NCI-H1092 (cell line): Measurements from ENCODE around the gene DYRK2.
"Not testable (repeated sequence)": the region's sequence is repeated elsewhere in the genome, so short reads cannot be mapped to it uniquely, and the experiment has no call there.

Source experiments
- DNase-seq: peaks from one replicate; lab custom pipeline; 2025; lab: John Stamatoyannopoulos, UW

The DYRK2 gene

DNA sequence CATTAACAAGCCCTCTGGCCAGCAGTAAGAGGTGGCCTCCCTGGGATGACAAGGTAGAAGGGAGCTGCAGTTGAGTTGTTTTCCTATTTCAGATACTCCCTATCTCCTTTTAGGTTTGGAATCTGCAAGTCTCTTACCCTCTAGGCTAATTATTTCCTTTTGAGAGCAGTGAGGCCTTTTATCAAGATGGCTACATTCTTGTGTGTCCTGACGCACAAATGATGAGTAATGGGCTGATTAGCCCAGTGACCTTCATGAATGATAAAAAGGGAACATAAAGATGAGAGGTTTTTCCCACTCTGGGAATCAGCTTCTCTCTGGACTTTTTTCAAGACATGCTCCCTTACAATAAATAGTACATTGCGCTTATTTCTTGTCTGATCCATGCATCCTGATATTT lies 22.9 kb downstream of the DYRK2 start:
- DNase-seq: no peak

DNA sequence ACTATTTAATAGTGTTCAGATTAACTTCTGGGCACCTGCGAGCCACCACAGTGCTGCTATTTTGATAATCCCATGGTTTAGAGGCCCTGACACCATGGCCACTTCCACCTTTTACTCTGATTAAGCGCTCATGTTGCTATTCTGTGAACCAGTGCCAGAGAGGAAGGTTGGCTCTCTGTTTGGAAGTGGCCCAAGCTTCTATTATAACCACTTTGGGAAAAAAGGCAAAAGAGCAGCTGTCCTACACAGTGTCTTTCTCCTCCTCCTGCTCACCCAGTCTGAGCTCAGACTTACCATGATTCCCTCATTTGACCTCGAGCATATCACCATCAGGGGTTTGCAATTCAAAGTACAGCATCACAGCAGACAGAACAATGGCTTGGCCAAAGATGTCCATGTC lies 23.3 kb downstream of the DYRK2 start:
- DNase-seq: no peak

DNA sequence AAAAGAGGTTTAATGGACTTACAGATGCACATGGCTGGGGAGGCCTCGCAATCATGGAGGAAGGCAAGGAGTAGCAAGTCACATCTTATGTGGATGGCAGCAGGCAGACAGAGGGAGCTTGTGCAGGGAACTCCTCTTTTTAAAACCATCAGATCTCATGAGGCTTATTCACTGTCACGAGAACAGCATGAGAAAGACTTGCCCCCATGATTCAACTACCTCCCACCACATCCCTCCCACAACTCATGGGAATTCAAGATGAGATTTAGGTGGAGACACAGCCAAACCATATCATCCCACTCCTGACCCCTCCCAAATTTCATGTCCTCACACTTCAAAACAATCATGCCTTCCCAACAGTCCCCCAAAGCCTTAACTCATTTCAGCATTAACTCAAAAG lies 24.0 kb downstream of the DYRK2 start:
- DNase-seq: not testable (repeated sequence)

DNA sequence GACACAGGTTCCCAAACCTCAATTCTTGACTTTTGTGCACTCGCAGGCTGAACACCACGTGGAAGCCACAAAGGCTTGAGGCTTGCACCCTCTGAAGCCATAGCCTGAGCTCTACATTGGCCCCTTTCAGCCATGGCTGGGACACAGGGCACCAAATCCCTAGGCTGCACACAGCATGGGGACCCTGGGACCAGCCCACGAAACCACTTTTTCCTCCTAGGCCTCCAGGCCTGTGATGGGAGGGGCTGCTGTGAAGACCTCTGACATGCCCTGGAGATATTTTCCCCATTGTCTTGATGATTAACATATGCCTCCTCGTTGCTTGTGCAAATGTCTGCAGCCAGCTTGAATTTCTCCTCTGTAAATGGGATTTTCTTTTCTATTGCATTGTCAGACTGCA lies 25.0 kb downstream of the DYRK2 start:
- DNase-seq: not testable (repeated sequence)

DNA sequence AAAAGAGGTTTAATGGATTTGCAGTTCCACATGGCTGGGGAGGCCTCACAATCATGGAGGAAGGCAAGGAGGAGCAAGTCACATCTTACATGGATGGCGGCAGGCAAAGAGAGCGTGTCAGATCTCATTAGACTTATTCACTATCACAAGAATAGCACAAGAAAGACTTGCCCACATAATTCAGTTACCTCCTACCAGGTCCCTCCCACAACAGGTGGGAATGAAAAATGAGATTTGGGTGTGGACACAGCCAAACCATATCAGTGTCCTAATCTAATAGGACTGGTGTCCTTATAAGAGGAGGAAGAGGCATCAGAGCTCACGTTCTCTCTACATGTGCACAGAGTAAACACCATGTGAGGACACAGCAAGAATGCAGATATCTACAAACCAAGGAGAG lies 25.9 kb downstream of the DYRK2 start:
- no peak for DNase-seq

DNA sequence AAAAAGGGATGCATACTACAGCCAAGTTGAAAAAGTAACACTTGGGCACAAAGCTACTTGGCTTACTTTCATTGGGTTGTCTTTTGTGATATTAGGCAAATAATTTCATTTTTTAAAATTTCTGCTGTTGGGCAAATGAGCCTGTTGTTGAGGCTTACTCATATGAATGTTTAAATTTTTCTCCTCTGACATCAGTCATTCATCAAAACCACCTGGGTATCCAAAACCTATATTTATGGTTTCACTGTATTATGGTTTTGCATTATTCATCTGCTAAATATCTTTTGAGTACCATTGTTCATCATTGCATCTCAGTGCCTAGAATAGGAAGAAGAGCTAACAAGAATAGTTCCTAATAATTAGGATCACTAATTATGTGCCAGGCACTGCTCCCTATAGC lies 28.1 kb downstream of the DYRK2 start:
- no peak for DNase-seq

DNA sequence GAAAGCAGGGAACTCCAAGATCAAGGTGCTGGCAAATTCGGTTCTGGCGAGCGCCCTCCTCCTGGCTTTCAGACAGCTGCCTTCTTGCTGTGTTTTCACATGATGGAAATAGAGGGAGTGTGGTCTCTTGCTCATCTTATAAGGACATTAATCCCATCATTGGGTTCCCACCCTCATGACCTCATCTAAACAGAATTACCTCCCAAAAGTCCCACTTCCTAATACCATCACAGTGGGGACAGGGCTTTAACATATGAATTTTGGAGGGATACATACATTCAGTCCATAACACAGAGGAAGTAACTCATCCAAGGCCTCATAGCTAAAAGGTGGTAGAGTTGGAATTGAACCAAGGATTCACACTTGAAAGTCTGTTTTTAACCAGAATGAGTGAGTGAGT lies 28.6 kb downstream of the DYRK2 start:
- DNase-seq: no peak

DNA sequence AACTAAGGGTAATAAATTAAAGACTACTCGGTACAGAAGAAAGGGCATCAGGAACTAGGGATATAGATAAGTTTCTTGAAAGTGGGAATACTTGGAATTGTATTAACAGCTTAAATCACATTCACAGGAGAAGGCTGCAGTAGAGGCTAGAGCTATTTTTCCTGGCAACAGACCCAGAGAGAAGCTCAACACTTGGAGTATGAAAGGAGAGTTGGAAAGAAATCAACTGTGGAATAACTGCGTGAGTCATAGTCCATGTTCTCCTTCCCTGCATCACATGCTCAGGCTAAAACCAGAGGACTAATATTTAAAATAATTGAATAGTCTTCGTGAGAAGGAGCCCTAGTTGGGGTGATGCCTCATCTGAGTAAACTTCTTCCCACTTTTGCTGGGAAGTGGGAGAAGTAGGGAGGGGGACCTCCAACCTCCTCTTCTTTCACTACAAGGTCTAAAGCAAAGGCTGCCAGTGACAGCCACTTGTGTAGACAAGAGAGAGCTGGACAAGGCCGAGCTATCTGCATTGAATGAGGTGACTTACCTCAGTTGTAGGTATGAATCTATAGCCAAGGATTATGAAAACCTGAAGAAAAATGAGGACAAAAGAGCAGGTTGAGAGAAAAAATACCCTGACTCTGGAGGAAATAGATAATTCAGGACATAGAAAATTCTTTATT lies 32.7 kb downstream of the DYRK2 start:
- no peak for DNase-seq

DNA sequence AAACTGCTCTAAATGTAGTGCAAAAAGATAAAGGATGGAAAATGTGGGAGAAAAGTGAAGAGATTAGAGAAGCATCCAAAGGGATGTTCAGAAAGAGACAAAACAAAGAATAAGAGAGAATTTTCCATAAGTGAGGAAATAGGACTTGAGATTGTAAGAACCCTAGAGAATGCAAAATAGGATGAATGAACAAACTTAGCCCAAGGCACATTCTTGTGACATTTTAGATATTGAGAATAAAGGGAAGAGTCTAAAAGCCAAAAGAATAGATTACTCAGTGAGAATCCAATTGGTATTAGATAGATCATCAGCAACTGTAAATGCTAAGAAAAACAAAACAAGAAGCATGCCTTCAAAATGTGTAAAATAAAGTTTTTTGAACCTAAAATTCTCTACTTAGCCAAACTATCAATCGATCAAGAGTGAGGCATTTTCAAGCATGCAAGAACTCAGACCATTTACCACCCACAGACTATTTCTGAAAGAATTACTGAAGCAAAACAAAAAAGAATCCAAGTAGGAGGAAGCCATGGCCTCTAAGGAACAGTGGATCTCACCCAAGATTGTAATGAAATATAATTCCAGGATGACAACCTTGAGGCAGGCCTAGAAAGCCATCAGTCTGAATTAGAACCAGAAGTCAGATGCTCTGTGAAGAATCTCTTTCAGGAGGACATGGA lies 33.5 kb downstream of the DYRK2 start:
- no peak for DNase-seq

DNA sequence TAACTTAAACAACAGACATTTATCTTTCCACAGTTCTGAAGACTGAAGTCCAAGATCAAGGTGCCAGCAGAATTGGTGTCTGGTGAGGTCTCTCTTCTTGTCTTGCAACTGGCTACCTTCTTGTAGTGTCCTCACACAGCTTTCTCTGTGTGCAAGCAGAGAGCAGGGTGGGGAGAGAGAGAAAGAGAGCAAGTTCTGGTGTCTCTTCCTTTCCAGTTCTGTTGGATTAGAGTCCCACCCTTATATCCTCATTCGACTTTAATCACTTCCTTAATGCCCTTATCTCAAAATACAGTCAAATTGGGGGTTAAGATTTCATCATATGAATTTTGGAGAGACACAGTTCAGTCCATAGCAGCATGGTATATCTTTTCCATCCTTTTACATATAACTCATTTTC lies 40.8 kb downstream of the DYRK2 start:
- no peak for DNase-seq

DNA sequence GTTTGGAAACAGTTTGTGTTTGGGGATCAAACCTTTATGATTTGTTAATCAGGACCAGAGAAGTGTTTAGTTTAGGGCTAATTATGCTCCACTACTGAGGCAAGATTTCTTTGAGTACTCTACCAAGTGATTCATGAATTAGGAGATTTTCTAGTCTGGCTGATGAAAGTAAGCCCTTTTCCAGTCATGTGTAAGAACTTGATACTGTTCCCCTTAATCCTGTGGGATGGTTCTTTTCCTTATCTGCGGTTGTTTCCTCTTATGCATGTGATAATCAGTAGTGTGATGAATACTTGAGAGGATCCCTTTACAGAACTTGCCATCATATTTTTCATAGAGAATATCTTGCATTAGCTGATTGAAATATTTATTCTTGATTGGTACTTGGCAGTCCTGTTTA lies 42.1 kb downstream of the DYRK2 start:
- DNase-seq: no peak

DNA sequence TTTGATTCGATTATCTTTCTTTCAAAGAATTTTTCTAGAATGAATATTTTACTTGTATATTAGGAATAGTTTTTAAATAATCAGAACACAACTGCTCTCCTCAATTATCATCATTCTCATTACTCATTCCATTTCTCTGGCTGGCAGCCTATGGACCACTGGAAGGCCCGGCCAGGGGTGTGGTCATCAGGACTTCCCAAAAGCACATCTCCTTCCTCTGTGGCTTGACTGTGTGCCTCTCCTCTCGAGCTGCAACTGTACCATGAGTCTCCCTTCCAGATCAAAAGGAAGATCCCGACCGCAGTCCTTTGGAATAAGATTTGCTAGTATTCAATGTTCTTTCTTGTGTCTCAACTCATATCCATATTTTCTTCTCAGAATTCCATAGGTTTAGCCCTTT lies 42.7 kb downstream of the DYRK2 start:
- no peak for DNase-seq

DNA sequence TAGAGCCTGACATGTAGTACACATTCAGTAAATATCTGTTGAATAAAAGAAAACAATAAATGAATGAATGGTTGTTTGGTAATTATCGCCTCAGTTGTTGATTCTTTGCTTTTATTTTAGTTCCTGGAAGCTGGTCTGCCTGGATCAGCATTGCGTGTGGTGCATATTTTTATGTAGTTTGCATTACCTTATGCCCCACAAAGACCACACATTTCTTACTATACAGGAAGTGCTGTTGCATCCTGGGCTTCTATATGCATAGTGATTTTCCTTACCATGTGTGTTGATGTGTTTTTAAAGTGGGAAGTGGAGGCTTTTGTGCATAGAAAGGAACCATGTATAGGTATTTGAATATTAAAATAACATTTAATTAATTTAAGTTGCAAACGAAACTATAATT lies 43.6 kb downstream of the DYRK2 start:
- no peak for DNase-seq

DNA sequence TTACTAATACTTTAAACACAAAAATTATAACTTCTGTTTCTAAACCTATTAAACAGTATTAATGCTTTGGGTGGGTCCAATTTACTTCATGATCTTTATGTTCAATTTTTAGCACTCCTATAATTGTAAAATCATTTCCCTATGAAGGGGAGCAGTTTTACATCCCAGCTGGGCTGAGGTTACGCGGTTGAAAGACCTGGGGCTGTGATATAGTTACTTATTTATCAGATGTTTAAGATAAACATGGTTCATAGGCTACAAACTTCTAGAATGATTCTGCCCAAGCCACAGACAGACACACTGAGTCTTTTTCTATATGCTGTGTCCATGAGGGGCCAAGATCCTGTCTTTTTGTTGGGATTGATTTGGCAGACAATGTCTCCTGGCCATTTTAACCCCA lies 44.4 kb downstream of the DYRK2 start:
- no peak for DNase-seq

DNA sequence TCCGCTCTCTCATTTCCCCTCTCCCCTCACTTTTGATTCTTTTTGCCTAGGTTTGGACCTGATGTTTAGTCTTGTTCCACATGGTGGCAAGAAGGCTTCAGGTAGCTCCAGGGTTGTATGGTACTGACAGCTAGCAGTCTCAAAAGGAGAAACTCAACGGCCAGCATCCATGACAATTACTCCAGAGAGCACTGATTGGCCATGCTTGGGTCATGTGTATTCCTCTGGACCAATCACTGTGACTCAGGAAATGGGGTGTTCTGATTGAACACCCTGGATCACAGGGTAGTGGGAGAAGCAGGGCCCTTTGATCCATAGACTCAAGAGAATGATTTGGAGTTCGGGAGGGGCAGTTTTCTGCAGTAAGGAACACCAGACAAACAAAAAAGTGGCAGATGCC lies 45.3 kb downstream of the DYRK2 start:
- no peak for DNase-seq

DNA sequence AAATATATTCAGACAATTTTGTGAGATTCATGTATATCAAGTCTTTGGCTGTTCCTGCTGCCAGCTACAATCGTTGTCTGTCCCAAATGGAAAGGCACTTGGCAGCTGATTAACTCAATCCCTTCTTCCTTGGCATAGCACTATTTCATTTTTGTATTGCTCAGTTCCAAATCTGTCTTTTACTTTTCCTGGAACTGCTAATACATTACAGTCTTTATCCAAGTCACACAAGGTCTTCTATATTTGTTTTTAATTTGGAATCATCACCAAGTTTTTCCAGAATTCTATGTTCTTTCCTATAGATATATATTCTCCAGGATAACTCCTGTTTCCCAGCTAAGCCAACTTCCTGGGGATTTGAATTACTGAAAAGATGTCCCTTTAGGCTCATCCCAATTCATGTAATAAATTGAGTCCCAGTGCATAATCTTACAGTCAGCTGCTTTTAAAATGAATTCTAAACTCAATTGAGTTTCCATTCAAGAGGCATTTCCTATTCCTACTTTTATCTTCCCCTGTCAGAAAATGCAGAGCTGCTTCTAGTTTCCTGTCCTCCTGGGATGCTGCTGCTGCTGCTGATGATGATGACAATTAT lies 45.9 kb downstream of the DYRK2 start:
- DNase-seq: no peak

DNA sequence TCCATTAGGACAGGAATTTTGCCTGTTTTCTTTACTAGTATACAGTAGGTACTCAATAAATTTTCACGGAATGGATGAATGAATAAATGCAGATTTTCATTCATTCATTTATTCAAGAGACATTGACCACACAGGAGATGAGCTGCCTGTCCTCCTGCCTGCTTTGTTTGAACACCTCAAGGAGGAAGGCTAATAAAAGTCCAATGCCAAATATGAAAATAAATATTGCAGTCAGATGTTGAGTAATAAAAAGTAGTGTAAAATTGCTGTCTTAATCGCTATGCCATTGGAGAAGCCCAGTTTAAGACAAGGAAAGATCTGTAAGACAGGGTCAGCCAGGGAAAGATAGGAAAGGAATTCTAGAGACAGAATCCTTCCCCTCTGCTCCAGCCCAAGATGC lies 47.4 kb downstream of the DYRK2 start:
- no peak for DNase-seq

DNA sequence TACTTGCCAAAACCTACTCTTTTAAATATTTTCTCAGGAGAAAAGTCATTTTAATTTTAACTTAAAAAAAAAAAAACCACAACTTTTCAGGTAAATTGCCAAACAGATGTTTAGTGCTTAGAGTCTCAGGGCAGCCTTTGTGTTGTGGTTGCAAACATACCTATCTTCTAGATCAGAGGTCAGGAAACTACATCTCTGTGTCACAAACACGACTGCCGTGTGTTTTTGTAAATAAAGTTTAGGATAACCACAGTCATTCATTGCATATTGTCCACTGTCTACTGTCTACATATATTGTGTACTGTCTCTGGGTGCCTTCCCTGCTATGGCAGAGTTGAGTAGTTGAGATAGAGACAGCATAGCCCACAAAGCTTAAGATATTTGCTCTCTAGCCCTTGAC lies 48.9 kb downstream of the DYRK2 start:
- no peak for DNase-seq

DNA sequence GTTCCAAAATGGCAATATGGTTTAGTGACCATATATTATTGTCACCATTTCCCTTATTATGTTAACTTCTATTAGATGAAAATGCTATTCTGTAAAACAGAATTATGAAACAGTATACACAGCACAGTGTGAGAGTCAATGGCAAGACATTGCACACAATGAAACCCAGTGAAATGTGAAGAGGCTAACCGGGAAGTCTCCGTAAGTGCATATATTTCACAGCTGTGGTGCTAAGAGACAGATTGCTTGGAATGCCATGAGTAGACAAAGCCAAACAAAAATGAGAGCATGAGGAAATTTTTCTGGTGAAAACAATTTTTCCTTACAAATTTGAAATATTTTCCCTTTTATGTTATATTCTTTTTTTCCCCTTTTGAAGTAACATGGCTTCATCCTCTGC lies 49.4 kb downstream of the DYRK2 start:
- DNase-seq: no peak

DNA sequence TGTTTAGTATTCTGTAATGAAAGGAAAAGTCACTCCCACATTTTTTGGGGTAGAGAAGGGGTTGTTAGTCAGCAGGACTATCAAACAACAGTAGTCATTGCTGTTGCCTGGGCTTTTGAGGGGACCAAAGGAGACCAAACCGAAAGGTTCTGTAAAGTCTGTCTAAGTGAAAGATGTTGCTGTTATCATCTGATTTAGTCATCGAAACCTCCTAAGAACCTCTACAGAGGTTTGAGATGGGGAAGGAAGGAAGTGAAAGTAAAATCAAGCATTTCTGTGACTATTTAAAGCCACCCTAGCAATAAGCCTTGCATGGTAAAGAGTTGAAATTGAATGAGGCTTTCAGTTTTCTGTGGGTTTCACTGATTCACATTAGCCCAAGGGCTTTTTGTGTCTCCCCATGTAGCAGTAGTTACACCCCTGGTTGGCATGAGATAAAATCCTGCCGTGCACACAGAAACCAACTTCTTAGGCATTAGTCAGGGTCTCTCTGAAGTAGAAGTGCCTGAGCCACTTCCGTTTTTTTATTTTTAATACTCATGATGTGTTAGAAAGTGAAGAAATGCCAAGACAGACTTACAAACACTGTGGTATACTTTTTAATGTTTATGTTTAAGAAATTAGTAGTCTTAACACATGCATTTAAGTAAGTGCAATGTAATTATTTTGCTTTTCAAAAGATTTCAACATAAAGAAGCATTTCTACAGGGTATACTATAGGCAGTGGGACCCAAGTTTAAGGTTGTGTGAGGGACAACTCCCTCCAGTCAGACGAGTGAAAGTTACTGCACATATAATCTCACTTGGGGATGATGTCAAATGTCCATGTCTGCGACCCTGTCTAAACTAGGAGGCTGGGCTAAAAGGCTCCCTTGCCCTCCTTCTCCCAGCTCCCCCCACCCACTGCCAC lies 50.4 kb downstream of the DYRK2 start:
- no peak for DNase-seq

DNA sequence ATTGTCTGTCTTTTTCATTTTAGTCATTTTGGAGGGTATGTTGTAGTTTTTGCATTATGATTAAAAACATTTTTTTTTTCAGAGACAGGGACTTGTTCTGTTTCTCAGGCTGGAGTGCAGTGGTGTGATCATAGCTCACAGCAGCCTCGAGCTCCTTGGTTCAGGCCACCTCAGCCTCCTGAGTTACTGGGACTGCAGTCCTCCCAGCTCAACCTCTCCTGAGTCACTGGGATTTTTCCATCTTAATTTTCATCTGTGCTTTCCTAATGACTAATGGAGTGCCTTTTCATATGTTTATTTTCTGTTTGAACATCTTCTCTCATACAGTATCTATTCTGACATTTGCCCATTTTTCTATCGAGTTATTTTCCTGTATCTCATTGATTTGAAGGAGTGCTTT lies 52.6 kb downstream of the DYRK2 start:
- DNase-seq: no peak

DNA sequence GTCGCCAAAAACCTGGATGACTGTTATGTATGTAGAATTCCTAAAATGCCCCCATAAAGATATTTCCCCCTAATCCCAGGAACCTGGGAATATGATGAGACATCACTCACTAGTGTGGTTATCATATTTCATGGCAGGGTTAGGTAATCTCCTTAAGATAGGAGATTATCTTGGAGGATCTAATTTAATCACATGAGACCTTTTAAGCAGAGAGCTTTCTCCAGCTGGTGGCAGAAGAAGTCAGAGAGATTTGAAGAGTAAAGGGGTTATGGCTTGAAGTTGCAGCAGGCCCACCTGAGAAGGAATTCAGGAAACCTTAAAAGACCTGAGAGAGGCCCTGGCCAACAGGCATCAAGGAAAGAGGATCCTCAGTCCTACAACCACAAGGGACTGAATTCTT lies 53.6 kb downstream of the DYRK2 start:
- DNase-seq: no peak

DNA sequence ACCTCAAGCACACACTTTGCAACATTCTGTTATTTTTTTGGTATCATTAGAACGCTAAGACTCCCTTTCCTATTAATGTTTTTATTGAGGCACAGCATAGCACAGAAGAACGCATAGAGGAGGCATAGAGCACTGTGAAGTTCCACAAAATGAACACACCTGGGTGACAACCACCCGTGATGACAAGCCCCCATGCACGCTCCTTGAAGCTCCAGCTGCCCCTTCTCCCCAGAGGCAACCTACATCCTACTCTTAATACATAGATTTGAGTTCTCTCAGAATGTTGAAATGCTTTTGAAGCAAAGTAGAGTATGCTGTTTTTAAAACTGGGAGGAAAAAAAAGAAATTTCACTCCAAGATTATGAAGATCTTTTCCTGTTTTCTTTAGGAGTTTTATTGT lies 55.5 kb downstream of the DYRK2 start:
- DNase-seq: no peak
